T-helper 17 cell (primary cell): Measurements from ENCODE around the gene MUC5B. TPM values are rescaled to one million over a fixed set of nuclear protein-coding genes. Genes with fewer than 3 reads are reported as not detected.

Source experiments
- ATAC-seq: fragments of 150-1000 bp; cut with Tn5 transposase; 2 replicates; pipeline ENCODE4 v1.10.0; 2021; ENCODE audit warnings: mild to moderate bottlenecking, moderate library complexity
- DNase-seq, 3 donors: peaks; one replicate each; pipeline versions ENCODE4 v3.0.0 to v3.0.0-alpha.2; 2020 to 2021
- H3K9me3 ChIP-seq: one replicate; pipeline ENCODE4 v1.7.0; 2013; ENCODE audit warnings: low read length, mild to moderate bottlenecking; ENCODE audit not compliant: control insufficient read depth, poor library complexity, severe bottlenecking
- H3K27ac Mint-ChIP-seq: one replicate; pipeline ENCODE4 v1.8.0; 2022; ENCODE audit warnings: mild to moderate bottlenecking, moderate library complexity, mixed read lengths
- H3K27me3 Mint-ChIP-seq: one replicate; pipeline ENCODE4 v1.8.0; 2022; ENCODE audit warnings: mixed read lengths
- H3K36me3 Mint-ChIP-seq: one replicate; pipeline ENCODE4 v1.8.0; 2022; ENCODE audit warnings: low read depth, mixed read lengths
- H3K4me1 Mint-ChIP-seq: one replicate; pipeline ENCODE4 v1.8.0; 2022; ENCODE audit warnings: mild to moderate bottlenecking, mixed read lengths
- H3K4me3 Mint-ChIP-seq: one replicate; pipeline ENCODE4 v1.8.0; 2022; ENCODE audit warnings: mild to moderate bottlenecking, moderate library complexity, mixed read lengths
- total RNA-seq, 4 donors: library from RNA in 2 of 4; stranded (reverse) in 2 of 4; gene quantifications; one replicate each; pipeline ENCODE4 v1.2.3 and lab custom pipeline; 2022 to 2026

Gene MUC5B
- total RNA-seq, 2 donors from 2014 or later, result not detected

DNA sequence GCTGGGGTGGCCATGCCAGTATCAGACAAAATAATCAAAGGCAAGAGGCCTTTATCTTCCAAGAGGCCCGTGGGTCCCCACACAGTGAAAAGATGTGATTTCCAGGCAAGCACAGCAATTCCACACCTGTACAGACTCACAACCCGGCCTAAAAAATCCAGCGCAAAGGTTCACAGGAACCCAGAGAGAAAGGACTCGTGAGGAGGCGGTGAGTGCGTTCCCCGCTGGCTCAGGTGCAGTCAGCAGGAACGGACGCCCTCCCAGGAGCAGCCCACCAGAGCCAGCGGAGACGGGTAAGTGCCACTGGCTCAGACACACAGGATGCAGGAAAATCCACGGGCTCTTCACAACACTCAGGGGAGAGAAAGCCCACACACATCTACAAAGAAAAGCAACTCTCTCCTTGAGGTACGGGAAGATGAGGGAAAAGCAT, 82.2 kb downstream of the MUC5B start:
- Mint-ChIP-seq H3K4me1 (peaks cover 39% of the 10 kb centered on the region), H3K4me3 (no peak overlapping the region), H3K27ac (no peak overlapping the region), H3K27me3 (no peaks in the 10 kb centered on the region), H3K36me3 (no peaks in the 10 kb centered on the region)
- ATAC-seq, result no peak
- no peak for DNase-seq
- no peaks in the 10 kb centered on the region for H3K9me3 ChIP-seq

DNA sequence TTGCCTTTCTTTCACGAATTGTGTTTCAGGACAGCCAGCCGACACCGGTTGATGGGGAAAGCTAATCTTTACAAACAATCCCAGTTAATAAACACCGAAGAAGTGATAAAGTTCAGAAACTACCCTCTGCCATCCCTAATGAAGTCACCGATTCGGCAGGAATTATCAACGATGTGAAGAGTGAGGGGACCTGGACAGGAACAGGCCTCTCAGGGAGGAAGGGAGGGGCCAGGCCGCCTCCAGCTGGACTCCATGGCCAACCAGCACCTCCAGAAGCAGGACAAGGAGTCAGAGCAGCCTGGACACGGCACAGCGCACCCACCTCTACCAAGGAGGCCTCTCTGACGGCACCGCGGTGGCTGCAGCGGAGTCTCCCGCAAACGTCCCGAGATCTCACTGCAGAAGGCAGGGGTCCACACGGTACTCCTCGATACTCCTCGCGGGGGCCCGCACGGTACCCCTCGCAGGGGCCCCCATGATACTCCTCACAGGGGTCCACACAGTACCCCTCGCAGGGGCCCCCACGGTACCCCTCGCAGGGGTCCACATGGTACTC, 82.7 kb downstream of the MUC5B start:
- no peaks in the 10 kb centered on the region for H3K9me3 ChIP-seq
- H3K27ac Mint-ChIP-seq, result no peak overlapping the region
- no peak for DNase-seq
- no peak overlapping the region for H3K4me3 Mint-ChIP-seq
- peaks cover 38% of the 10 kb centered on the region for H3K4me1 Mint-ChIP-seq
- no peaks in the 10 kb centered on the region for H3K36me3 Mint-ChIP-seq
- no peaks in the 10 kb centered on the region for H3K27me3 Mint-ChIP-seq
- ATAC-seq, result no peak

DNA sequence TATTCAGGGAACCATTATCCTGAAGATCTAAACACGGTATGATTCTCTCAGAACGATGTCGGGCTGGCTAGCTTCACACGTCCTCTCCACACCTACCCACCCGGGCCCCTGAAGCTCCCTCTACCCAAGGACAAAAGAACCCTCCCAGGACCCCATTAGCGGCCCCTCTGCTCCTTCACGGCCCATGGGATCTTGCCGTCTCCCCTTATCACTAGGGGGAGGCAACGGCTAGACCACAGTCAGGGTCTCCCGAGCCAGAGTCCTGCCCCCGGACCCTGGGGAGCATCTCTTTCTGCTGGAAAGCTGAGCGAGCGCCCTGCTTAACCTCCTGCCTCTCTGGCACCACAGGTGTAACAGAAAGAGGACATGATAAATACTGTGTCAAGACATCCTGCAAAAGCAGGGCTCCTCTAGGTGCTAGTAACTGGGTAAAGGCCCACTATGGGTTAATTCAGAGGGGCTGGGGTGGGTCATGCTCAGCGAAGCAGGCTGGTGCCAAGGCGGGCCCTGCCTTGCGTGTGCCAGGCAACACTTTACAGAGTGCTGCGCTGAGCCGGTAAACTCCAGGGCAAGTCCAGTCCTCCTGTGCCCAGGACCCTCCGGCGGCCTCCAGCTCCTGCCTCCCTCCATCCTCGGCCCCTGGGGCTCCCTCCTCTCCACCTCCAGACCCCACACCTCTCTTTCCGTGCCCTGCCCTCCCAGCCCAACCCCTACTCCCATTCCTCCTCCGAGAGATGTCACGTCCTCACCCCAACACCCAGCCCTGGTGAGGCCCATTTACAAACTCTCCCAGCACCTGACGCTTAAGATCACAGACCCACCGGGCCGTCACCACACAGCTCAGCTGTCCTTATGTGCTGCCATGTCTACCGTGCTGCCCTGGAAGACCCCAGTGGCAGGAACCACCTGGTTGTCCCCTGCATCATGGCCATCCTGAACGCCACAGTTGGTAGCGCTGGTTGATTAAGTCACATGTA, 83.6 kb downstream of the MUC5B start:
- ATAC-seq (no peak), DNase-seq (no peak)
- Mint-ChIP-seq H3K27ac (peak overlapping the region; percentile 34), H3K4me3 (no peak overlapping the region), H3K4me1 (peaks cover 46% of the 10 kb centered on the region), H3K36me3 (no peaks in the 10 kb centered on the region), H3K27me3 (no peaks in the 10 kb centered on the region)
- H3K9me3 ChIP-seq, result no peaks in the 10 kb centered on the region

DNA sequence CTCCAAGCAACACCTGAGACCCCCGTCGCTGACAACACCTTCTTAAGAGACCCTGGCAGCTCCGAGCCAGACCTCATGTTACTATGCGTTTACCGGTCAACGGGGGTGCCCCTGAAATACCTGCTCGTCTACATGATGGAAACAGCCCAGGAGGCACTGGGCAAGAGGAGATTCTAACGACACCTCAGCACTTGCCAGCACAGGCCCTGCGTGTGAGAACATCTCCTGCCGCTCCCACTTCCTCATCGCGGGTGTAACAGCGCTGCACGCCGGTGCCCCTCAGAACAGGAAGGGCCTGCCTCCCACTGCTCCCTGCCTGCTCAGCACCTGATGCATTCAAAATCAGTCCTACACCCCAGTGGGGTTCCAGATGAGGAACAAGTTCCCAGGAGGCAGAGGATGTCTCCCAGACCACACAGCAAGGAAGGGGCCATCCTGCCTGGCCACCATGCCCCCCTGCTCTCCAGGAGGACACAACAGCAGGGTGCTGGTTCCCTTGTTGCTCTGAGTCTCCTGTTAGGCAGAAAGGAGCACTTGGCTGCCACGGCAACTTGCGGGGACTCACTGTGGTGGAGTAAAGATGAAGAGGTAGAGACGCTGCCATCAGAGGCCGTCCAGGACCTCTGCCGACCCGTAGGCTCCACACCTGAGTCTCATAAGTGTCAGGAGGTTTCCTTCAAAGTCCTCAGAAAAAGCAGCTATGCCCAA, 84.5 kb downstream of the MUC5B start:
- no peaks in the 10 kb centered on the region for H3K27me3 Mint-ChIP-seq
- peak overlapping the region; percentile 39 for H3K27ac Mint-ChIP-seq
- DNase-seq (no peak), ATAC-seq (no peak)
- peaks cover 46% of the 10 kb centered on the region for H3K4me1 Mint-ChIP-seq
- no peaks in the 10 kb centered on the region for H3K9me3 ChIP-seq
- no peaks in the 10 kb centered on the region for H3K36me3 Mint-ChIP-seq
- peak overlapping the region; percentile 81 for H3K4me3 Mint-ChIP-seq

DNA sequence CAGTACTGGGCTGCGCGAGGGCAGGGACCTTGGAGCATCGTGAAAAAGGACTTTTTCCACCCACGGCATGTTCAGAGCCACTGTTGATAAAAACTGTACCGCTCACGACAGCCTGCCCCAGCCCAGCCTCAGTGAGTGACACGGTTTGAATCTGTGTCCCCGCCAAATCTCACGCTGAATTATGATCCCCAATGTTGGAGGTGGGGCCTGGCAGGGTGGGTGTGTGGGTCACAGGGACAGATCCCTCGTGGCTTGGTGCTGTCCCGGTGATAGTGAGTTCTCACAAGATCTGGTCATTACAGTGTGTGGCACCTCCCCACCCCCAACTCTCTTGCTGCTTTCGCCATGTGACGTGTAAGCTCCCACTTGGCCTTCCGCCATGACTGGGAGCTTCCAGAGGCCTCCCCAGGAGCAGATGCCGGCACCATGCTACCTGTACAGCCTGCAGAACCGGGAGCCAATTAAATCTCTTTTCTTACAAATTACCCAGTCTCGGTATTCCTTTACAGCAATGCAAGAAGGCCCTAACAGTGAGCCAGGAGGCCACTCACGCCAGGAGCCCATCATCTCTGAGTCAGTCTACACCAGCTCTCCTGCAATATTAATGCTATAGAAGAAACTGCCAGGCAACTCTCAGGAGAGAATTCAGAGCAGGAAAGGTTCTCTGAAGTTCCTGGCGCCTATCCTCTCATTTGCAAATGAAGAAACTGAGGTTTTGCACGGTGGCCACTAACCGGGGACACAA, 85.3 kb downstream of the MUC5B start:
- Mint-ChIP-seq H3K4me1 (peaks cover 39% of the 10 kb centered on the region), H3K27ac (peak overlapping the region; percentile 39), H3K36me3 (no peaks in the 10 kb centered on the region), H3K4me3 (peak overlapping the region; percentile 81), H3K27me3 (no peaks in the 10 kb centered on the region)
- H3K9me3 ChIP-seq, result no peaks in the 10 kb centered on the region
- no peak for DNase-seq
- no peak for ATAC-seq

DNA sequence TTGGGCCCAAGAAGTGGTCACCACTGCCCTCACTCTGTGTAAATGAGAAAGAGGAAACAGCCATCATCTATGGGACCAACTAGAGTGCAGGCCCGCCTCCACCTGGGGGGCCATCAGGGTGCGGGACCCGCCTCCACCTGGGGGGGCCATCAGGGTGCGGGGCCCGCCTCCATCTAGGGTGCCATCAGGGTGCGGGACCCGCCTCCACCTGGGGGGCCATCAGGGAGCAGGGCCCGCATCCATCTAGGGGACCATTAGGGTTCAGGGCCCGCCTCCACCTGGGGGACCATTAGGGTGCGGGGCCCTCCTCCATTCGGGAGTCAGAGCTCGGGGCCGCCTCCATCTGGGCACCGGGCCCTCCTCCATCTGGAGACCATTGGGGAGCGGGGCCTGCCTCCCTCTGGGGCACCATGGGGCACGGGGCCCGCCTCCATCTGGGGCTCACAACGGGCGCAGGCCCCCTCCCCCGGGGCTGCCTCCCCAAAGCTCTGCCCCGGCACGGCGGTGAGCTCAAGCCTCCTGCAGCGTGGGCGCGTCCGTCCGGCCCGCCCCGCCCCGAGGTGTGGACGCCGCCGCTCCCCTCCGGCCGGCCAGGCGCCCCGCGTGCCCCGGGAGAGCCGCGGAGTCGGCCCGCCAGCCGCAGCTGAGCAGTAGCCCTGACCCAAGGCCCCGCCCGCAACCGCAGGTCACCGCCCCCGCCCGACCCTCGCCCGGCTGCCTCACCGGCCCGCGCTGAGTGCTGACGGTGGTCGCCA, 86.1 kb downstream of the MUC5B start:
- DNase-seq (no peak), ATAC-seq (peak; percentile 43)
- Mint-ChIP-seq H3K27ac (peak overlapping the region; percentile 39), H3K4me3 (peak overlapping the region; percentile 85), H3K4me1 (peaks cover 35% of the 10 kb centered on the region), H3K27me3 (no peaks in the 10 kb centered on the region), H3K36me3 (no peaks in the 10 kb centered on the region)
- H3K9me3 ChIP-seq, result no peaks in the 10 kb centered on the region

DNA sequence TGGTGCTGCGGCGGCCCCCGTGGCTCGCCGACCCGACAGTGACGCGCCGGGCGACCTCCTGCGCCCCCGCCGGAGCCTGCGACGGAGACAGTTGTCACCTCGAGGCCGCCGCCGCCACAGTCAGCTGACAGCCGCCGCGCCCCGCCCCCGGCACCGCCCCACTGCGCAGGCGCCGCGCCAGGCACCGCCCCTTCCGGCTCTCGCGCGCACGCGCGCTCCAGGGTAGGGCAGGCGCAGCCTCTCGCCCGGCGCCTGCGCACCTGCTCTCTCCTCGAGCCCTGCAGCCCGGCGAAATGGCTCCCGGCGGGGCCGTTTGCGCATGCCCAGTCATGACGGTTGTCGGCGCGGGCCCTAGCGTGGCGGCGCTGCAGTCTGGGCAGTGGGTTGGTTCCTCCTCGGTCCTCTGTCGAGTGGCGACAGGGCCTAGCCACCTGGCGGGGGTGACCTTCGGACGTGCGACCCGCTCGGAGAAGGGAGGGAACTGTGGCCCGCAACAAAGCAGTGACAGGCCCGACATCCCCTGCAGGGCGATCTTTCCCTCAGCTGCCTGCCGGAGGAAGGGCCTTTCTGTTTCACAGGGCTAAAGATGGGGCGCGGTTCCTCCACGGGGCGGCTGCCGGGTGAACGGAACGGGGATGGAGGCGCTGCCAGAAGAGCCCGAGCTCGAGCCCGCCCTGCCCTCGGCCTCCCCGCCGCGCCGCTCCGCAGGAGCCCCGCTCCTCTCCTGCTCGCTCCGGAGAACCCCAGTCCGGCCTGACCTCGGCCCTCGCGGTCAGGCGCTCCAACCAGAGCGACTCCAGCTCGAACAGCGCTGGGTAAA, 86.8 kb downstream of the MUC5B start, which contains the start of gene TOLLIP:
TOLLIP (minus strand) TSS at position 135 of the 820 bp plus-strand sequence; CDS start at position 1, 134 bp downstream.
- DNase-seq (peak; percentile 98 to 99 (median 99)), ATAC-seq (peak; percentile 84)
- Mint-ChIP-seq H3K4me1 (peaks cover 35% of the 10 kb centered on the region), H3K4me3 (peak within 1 kb of the TSS; percentile 85), H3K27me3 (no peaks in the 10 kb centered on the region), H3K27ac (peak within 1 kb of the TSS; percentile 96), H3K36me3 (no peaks in the 10 kb centered on the region)
- no peaks in the 10 kb centered on the region for H3K9me3 ChIP-seq

DNA sequence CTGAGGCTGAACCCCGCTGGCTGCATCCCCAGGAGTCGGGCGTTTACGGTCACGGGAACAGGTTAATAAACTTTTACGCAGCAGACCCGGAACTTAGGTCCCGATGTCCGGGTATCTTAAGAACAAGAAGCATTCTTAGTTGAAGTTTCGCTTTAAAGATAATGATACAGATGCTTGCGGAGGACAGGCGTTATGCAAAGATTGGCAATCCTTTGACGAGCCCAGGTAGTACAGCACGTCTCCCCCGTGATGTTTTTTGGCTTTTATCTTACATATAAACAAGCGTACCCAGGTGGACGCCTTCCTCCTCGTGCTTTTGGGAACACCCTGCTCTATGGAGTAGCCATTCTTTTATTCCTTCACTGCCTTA, 87.4 kb downstream of the MUC5B start:
- H3K4me3 Mint-ChIP-seq, result peak overlapping the region; percentile 85
- H3K27me3 Mint-ChIP-seq, result peaks cover 2% of the 10 kb centered on the region
- H3K36me3 Mint-ChIP-seq, result peaks cover 1% of the 10 kb centered on the region
- no peaks in the 10 kb centered on the region for H3K9me3 ChIP-seq
- H3K4me1 Mint-ChIP-seq, result peaks cover 31% of the 10 kb centered on the region
- DNase-seq, result no peak
- peak overlapping the region; percentile 96 for H3K27ac Mint-ChIP-seq
- ATAC-seq, result no peak

DNA sequence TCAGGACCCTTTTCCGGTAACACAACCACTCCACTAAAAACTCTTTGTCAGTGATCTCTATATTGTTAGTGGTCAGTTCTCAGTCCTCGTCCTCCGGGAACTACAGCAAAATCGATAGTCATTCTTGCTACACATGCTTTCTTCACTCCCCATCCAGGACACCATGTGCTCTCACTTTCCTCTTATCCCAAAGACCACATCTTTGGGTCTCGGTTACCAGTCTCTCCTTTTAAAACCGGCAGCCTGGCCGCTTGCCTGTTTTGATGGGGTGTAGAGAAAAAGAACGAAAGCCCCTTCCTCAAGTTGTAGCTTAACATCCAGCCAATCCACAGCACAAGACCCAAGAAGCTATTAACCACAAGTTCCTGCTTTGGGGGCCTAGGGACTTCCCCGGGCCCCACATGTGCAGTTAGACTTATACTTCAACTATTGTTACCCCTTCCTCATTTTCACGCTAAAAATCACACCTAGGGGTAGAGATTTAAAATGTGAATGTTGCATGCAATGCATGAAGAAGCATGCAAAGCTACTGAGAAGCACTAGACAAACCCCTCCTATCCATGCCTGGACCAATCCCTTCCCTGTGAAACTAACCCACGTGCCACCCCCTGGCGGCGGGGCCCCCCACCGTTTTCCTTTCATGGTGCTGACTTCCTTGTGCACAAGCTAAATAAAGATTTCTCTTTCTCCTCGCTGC, 88.1 kb downstream of the MUC5B start:
- H3K9me3 ChIP-seq, result no peaks in the 10 kb centered on the region
- Mint-ChIP-seq H3K36me3 (peaks cover 5% of the 10 kb centered on the region), H3K4me3 (peak overlapping the region; percentile 85), H3K4me1 (peaks cover 32% of the 10 kb centered on the region), H3K27ac (peak overlapping the region; percentile 96), H3K27me3 (peaks cover 6% of the 10 kb centered on the region)
- no peak for DNase-seq
- peak; percentile 29 for ATAC-seq
